ENCODE data around the gene IRF2BP2. TPM values are rescaled to one million over a fixed set of nuclear protein-coding genes. Genes with fewer than 3 reads are reported as not detected.
A peak's percentile ranks its signal among the peaks of the same experiment; 100 is the strongest.

Gene IRF2BP2
- total RNA-seq, 1 donor from 2014 or later: 96.2 TPM

- DNase-seq: peak; percentile 95
Observed at GRCh38 chr1:234612352-234613127, 2.6 kb upstream of the IRF2BP2 start.

GRCh38 chr1:234611847-234612351 lies 1.9 kb upstream of the IRF2BP2 start:
- no peak for DNase-seq

- DNase-seq: peak; percentile 87
Observed at GRCh38 chr1:234611225-234611846, 1.4 kb upstream of the IRF2BP2 start.

GRCh38 chr1:234610666-234611224 lies 767 bp upstream of the IRF2BP2 start:
- peak; percentile 92 for DNase-seq

GRCh38 chr1:234609691-234610042 lies 311 bp downstream of the IRF2BP2 start:
- no peak for DNase-seq

GRCh38 chr1:234608911-234609690 lies 877 bp downstream of the IRF2BP2 start:
- no peak for DNase-seq

- peak; percentile 89 for DNase-seq
Observed at GRCh38 chr1:234608025-234608910, 1.7 kb downstream of the IRF2BP2 start.

GRCh38 chr1:234607109-234608024 lies 2.6 kb downstream of the IRF2BP2 start:
- no peak for DNase-seq

GRCh38 chr1:234606784-234607108 lies 3.2 kb downstream of the IRF2BP2 start:
- DNase-seq: no peak

- peak; percentile 71 for DNase-seq
Observed at GRCh38 chr1:234605983-234606783, 3.8 kb downstream of the IRF2BP2 start.

- no peak for DNase-seq
Observed at GRCh38 chr1:234605399-234605982, 4.5 kb downstream of the IRF2BP2 start.

GRCh38 chr1:234604495-234605398 lies 5.2 kb downstream of the IRF2BP2 start:
- DNase-seq: peak; percentile 60

GRCh38 chr1:234603221-234604204 lies 6.5 kb downstream of the IRF2BP2 start:
- DNase-seq: peak; percentile 87

GRCh38 chr1:234602334-234603220 lies 7.4 kb downstream of the IRF2BP2 start:
- DNase-seq: peak; percentile 97

GRCh38 chr1:234601301-234602017 lies 8.5 kb downstream of the IRF2BP2 start:
- peak; percentile 40 for DNase-seq

All from skin of body (tissue), 2 donors.